Measurements from ENCODE around the gene EHBP1L1. TPM values are rescaled to one million over a fixed set of nuclear protein-coding genes. Genes with fewer than 3 reads are reported as not detected.

EHBP1L1 gene
- total and polyA plus RNA-seq, 2 of the 13 experiments (the other 11 are each of a cell fraction or from before 2014, with no cell fraction given), result 8.3 to 10.6 TPM

DNA sequence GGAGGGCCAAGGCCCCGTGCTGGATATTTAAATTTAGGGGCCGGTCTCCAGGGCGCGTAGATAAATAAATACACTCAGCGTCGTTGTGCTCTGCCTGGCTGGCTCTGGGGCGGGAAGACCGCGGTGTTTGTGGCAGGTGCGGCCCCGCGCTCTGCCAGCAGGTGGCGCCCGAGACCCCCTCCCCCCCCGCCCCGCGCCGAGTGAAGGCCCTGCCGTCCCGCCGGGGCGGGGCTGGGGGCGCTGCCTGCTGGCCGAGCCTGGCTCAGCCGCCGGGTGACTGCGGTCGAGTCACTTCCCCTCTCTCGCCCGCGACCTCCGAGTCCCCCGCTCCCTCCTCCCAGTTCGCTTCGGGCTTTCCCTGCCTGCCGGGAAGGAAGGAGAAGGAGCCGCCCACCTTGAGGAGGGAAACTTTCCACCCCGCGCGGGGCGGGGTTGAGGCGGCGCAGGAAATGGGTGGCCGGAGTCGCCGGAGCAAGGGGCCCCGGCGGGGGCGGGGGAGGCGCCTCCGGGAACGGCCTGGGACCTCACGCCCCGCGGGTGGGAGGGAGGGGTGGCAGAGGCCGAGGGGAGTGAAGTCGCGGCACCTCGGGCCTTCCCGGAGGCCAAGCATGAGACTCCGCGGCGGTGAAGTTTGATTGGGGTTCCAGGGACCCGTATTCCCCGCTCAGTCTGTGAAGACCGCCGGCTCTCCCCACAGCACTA, 1.6 kb upstream of the EHBP1L1 start (continued):
- TF ChIP-seq, protein P1, sequence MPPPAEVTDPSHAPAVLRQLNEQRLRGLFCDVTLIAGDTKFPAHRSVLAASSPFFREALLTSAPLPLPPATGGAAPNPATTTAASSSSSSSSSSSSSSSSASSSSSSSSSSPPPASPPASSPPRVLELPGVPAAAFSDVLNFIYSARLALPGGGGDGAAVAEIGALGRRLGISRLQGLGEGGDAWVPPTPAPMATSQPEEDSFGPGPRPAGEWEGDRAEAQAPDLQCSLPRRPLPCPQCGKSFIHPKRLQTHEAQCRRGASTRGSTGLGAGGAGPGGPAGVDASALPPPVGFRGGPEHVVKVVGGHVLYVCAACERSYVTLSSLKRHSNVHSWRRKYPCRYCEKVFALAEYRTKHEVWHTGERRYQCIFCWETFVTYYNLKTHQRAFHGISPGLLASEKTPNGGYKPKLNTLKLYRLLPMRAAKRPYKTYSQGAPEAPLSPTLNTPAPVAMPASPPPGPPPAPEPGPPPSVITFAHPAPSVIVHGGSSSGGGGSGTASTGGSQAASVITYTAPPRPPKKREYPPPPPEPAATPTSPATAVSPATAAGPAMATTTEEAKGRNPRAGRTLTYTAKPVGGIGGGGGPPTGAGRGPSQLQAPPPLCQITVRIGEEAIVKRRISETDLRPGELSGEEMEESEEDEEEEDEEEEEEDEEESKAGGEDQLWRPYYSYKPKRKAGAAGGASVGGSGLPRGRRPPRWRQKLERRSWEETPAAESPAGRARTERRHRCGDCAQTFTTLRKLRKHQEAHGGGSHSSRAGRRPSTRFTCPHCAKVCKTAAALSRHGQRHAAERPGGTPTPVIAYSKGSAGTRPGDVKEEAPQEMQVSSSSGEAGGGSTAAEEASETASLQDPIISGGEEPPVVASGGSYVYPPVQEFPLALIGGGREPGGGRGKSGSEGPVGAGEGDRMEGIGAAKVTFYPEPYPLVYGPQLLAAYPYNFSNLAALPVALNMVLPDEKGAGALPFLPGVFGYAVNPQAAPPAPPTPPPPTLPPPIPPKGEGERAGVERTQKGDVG (CRISPR knock-in tag; IDR thresholded peaks at IDR 0.05; ENCODE audit: borderline replicate concordance), result no peak
- TF ChIP-seq MAFG (CRISPR knock-in tag; IDR thresholded peaks at IDR 0.05) (no peak), ZNF570 (CRISPR knock-in tag; IDR thresholded peaks at IDR 0.05; ENCODE audit: borderline replicate concordance) (no peak), ZKSCAN8 (CRISPR knock-in tag; IDR thresholded peaks at IDR 0.05; ENCODE audit: borderline replicate concordance) (no peak), ATF7 (IDR thresholded peaks at IDR 0.05) (no peak), ATF7 (CRISPR knock-in tag; IDR thresholded peaks at IDR 0.05) (no peak), ZC3H13 (CRISPR knock-in tag; IDR thresholded peaks at IDR 0.05) (no peak; the same call in 1 of the 2 replicates), TBX3 (IDR thresholded peaks at IDR 0.05; ENCODE audit: borderline replicate concordance) (no peak), ZNF20 (CRISPR knock-in tag; IDR thresholded peaks at IDR 0.05) (no peak), CREM (IDR thresholded peaks at IDR 0.05) (no peak), CREM (CRISPR knock-in tag; IDR thresholded peaks at IDR 0.05) (no peak), NFATC3 (CRISPR knock-in tag; IDR thresholded peaks at IDR 0.05) (no peak), ZNF256 (CRISPR knock-in tag; conservative IDR thresholded peaks at IDR 0.05) (no peak), NFE2 (CRISPR knock-in tag; IDR thresholded peaks at IDR 0.05) (no peak), KLF13 (CRISPR knock-in tag; IDR thresholded peaks at IDR 0.05) (no peak), ZNF121 (CRISPR knock-in tag; IDR thresholded peaks at IDR 0.05) (no peak), POGZ (CRISPR knock-in tag; IDR thresholded peaks at IDR 0.05) (0 out of 2 replicates have a peak, but pooled peaks have one; percentile 32), MZF1 (CRISPR knock-in tag; IDR thresholded peaks at IDR 0.05; ENCODE audit: borderline replicate concordance) (no peak), TARDBP (CRISPR knock-in tag; IDR thresholded peaks at IDR 0.05) (no peak)
- TF ChIP-seq, protein P2, sequence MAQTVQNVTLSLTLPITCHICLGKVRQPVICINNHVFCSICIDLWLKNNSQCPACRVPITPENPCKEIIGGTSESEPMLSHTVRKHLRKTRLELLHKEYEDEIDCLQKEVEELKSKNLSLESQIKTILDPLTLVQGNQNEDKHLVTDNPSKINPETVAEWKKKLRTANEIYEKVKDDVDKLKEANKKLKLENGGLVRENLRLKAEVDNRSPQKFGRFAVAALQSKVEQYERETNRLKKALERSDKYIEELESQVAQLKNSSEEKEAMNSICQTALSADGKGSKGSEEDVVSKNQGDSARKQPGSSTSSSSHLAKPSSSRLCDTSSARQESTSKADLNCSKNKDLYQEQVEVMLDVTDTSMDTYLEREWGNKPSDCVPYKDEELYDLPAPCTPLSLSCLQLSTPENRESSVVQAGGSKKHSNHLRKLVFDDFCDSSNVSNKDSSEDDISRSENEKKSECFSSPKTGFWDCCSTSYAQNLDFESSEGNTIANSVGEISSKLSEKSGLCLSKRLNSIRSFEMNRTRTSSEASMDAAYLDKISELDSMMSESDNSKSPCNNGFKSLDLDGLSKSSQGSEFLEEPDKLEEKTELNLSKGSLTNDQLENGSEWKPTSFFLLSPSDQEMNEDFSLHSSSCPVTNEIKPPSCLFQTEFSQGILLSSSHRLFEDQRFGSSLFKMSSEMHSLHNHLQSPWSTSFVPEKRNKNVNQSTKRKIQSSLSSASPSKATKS (CRISPR knock-in tag; IDR thresholded peaks at IDR 0.05), result no peak
- TF ChIP-seq, protein P3, sequence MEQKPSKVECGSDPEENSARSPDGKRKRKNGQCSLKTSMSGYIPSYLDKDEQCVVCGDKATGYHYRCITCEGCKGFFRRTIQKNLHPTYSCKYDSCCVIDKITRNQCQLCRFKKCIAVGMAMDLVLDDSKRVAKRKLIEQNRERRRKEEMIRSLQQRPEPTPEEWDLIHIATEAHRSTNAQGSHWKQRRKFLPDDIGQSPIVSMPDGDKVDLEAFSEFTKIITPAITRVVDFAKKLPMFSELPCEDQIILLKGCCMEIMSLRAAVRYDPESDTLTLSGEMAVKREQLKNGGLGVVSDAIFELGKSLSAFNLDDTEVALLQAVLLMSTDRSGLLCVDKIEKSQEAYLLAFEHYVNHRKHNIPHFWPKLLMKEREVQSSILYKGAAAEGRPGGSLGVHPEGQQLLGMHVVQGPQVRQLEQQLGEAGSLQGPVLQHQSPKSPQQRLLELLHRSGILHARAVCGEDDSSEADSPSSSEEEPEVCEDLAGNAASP (CRISPR knock-in tag; IDR thresholded peaks at IDR 0.05; ENCODE audit: borderline replicate concordance), result no peak

Measured in HepG2 (cell line).